Measurements from ENCODE around the gene FBXO24. TPM values are rescaled to one million over a fixed set of nuclear protein-coding genes. Genes with fewer than 3 reads are reported as not detected.

The FBXO24 gene
- total and polyA plus RNA-seq, 2 of the 4 experiments (the other 2 are of a cell fraction) = 0.43 to 0.54 TPM

GRCh38 chr7:100562195-100563099, 23.7 kb upstream of the FBXO24 start:
- no peak overlapping the region for H3K4me3 ChIP-seq (ENCODE audit: insufficient read depth, low read depth, low read length)
- no peaks in the 10 kb centered on the region for H3K9me1 ChIP-seq (ENCODE audit: insufficient read depth, low read length)
- ChIA-PET CTCF (no interaction called here), POLR2A (ENCODE audit: unreplicated experiment) (no interaction called here)
- H2AK5ac ChIP-seq (ENCODE audit: low read depth, low read length) = no peak overlapping the region
- no peak overlapping the region for H2BK15ac ChIP-seq (ENCODE audit: low read depth, low read length)
- peaks cover 2% of the 10 kb centered on the region; the same call in 1 of the 2 replicates for H3K4me1 ChIP-seq (ENCODE audit: control insufficient read depth, insufficient read depth, low read length)
- H3K23ac ChIP-seq (ENCODE audit: low read depth, low read length) = no peak overlapping the region
- dilution Hi-C loops (cut with HindIII; ENCODE audit: low sequenced_read_pairs, unreplicated experiment) (no loop called here), in situ Hi-C loops (cut with MboI; ENCODE audit: low sequenced_read_pairs) (loop anchor here (5.0 kb wide), 1 partner anchor 90 kb away; no protein-coding TSS in a partner anchor), intact Hi-C loops (cut with micrococcal nuclease) (no loop called here)
- no peak overlapping the region for H3K4ac ChIP-seq (ENCODE audit: low read depth, low read length)
- no peaks in the 10 kb centered on the region for H3K36me3 ChIP-seq (ENCODE audit: control insufficient read depth, insufficient read depth, low read length)
- H3K18ac ChIP-seq (ENCODE audit: low read depth, low read length) = no peak overlapping the region
- no peaks in the 10 kb centered on the region for H3K9me3 ChIP-seq (ENCODE audit: control insufficient read depth, insufficient read depth, low read length)
- no peak overlapping the region for H3K14ac ChIP-seq (replicated peaks; ENCODE audit: low read depth, low read length)
- no peak overlapping the region for H2BK5ac ChIP-seq (ENCODE audit: low read depth, low read length, poor library complexity, severe bottlenecking)
- H4K91ac ChIP-seq (ENCODE audit: insufficient read depth, low read depth, low read length) = no peak overlapping the region
- no peak overlapping the region for H2BK20ac ChIP-seq (ENCODE audit: low read depth, low read length)
- WGBS, 2 experiments (ENCODE audit: extremely low coverage in 2 of 2, insufficient read length in 1 of 2) = 89% methylated on average over 8 of the region's 26 CpGs; no CpG with 5 or more reads in 1 of the 2 experiments
- no TSS peak for BruUV-seq (replicated peaks)
- no peak overlapping the region for H3K27ac ChIP-seq (ENCODE audit: insufficient read depth, low read length)
- H2AK9ac ChIP-seq (replicated peaks; ENCODE audit: low read depth, low read length, poor library complexity) = no peak overlapping the region
- no peaks in the 10 kb centered on the region for H3K79me1 ChIP-seq (ENCODE audit: low read depth in 1 of 2, low read length in 2 of 2)
- no peak overlapping the region for H2AFZ ChIP-seq (replicated peaks; ENCODE audit: low read length, poor library complexity)
- no peaks in the 10 kb centered on the region for H3K27me3 ChIP-seq (ENCODE audit: control insufficient read depth, insufficient read depth, low read length)
- no peak overlapping the region for H3K4me2 ChIP-seq (ENCODE audit: low read depth, low read length)
- H2BK120ac ChIP-seq (ENCODE audit: low read depth, low read length) = no peak overlapping the region
- H4K20me1 ChIP-seq (ENCODE audit: insufficient read depth, low read length) = no peaks in the 10 kb centered on the region
- no peak overlapping the region for H3K56ac ChIP-seq (ENCODE audit: extremely low read depth, insufficient read depth, low read length)
- H4K5ac ChIP-seq (ENCODE audit: low read depth, low read length) = no peak overlapping the region
- no peak overlapping the region for H4K8ac ChIP-seq (ENCODE audit: low read depth in 2 of 2, low read length in 2 of 2)
- no peak overlapping the region for H3K9ac ChIP-seq (ENCODE audit: low read depth, low read length)
- DNase-seq = no peak
- ATAC-seq (ENCODE audit: low read depth) = no peak
- no peak for TF ChIP-seq BHLHE40 (IDR thresholded peaks at IDR 0.05; ENCODE audit: low read depth, low read length)
- TF ChIP-seq MXI1 (IDR thresholded peaks at IDR 0.05; ENCODE audit: borderline replicate concordance, low read depth, low read length) = no peak
- TF ChIP-seq CTCF (conservative IDR thresholded peaks at IDR 0.05; ENCODE audit: low read depth, low read length) = no peak
- TF ChIP-seq, protein P1, sequence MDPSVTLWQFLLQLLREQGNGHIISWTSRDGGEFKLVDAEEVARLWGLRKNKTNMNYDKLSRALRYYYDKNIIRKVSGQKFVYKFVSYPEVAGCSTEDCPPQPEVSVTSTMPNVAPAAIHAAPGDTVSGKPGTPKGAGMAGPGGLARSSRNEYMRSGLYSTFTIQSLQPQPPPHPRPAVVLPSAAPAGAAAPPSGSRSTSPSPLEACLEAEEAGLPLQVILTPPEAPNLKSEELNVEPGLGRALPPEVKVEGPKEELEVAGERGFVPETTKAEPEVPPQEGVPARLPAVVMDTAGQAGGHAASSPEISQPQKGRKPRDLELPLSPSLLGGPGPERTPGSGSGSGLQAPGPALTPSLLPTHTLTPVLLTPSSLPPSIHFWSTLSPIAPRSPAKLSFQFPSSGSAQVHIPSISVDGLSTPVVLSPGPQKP (IDR thresholded peaks at IDR 0.05; ENCODE audit: borderline replicate concordance, low read depth, low read length) = no peak
- no peak for TF ChIP-seq MAFK (IDR thresholded peaks at IDR 0.05; ENCODE audit: low read depth, low read length)
- TF ChIP-seq RAD21 (IDR thresholded peaks at IDR 0.05; ENCODE audit: low read length) = no peak
- TF ChIP-seq SMC3 (IDR thresholded peaks at IDR 0.05; ENCODE audit: low read depth, low read length) = no peak
- TF ChIP-seq CEBPB (IDR thresholded peaks at IDR 0.05; ENCODE audit: low read depth, low read length) = no peak
- TF ChIP-seq RCOR1 (IDR thresholded peaks at IDR 0.05; ENCODE audit: insufficient replicate concordance, low read length) = no peak
- no peak for TF ChIP-seq MAZ (IDR thresholded peaks at IDR 0.05; ENCODE audit: borderline replicate concordance, low read depth, low read length)
- TF ChIP-seq NFE2L2 (IDR thresholded peaks at IDR 0.05; ENCODE audit: low read depth, low read length) = no peak
- TF ChIP-seq RFX5 (IDR thresholded peaks at IDR 0.05; ENCODE audit: low read depth, low read length) = no peak
- TF ChIP-seq CHD1 (IDR thresholded peaks at IDR 0.05; ENCODE audit: low read depth, low read length) = no peak
- no peak for TF ChIP-seq USF2 (IDR thresholded peaks at IDR 0.05; ENCODE audit: low read depth, low read length)
- TF ChIP-seq POLR2A (IDR thresholded peaks at IDR 0.05; ENCODE audit: low read depth, low read length) = no peak

All from IMR-90 (cell line).